ENCODE measurements around the gene LYPLA2.

DNA sequence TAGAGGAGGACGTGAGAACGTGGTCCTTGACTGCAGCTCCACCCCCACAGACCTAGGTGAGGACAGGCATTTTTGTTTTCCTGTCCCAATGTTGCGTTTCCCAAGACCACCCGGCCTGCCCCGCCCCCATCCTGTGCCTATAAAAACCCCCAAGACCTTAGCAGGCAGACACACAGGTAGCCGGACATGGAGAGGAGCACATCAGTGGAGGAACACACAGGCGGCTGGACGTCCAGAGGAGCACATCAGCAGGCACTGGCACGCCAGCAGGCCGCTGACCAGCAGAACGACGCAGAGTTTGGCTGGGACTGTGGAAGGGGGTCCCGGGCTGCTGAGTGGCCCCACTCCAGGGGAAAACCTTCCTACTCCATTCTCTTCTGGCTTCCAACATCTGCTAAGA is 47.0 kb downstream of the LYPLA2 start:
- TF ChIP-seq, protein P1, sequence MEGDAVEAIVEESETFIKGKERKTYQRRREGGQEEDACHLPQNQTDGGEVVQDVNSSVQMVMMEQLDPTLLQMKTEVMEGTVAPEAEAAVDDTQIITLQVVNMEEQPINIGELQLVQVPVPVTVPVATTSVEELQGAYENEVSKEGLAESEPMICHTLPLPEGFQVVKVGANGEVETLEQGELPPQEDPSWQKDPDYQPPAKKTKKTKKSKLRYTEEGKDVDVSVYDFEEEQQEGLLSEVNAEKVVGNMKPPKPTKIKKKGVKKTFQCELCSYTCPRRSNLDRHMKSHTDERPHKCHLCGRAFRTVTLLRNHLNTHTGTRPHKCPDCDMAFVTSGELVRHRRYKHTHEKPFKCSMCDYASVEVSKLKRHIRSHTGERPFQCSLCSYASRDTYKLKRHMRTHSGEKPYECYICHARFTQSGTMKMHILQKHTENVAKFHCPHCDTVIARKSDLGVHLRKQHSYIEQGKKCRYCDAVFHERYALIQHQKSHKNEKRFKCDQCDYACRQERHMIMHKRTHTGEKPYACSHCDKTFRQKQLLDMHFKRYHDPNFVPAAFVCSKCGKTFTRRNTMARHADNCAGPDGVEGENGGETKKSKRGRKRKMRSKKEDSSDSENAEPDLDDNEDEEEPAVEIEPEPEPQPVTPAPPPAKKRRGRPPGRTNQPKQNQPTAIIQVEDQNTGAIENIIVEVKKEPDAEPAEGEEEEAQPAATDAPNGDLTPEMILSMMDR (IDR thresholded peaks at IDR 0.05; ENCODE audit: insufficient read depth, low read length, poor library complexity, severe bottlenecking) = no peak
- no peak for TF ChIP-seq EZH2phosphoT487 (conservative IDR thresholded peaks at IDR 0.05; ENCODE audit: low read length)
